HG03520 (cell line): Measurements from ENCODE around the gene WDR81.
"Not testable (repeated sequence)": the region's sequence is repeated elsewhere in the genome, so short reads cannot be mapped to it uniquely, and the experiment has no call there.

ENCODE experiments used
- ATAC-seq: cut with Tn5 transposase; IDR thresholded peaks from one replicate; pipeline ENCODE4 v1.9.1; 2021; ENCODE audit warnings: mild to moderate bottlenecking, moderate library complexity; ENCODE audit not compliant: unreplicated experiment

WDR81 gene

GRCh38 chr17:1730326-1731193 is 6.1 kb downstream of the WDR81 start:
- no peak for ATAC-seq

- ATAC-seq = no peak
Measured at GRCh38 chr17:1731194-1731506, 6.6 kb downstream of the WDR81 start.

- no peak for ATAC-seq
Measured at GRCh38 chr17:1732241-1732832, 7.8 kb downstream of the WDR81 start.

DNA sequence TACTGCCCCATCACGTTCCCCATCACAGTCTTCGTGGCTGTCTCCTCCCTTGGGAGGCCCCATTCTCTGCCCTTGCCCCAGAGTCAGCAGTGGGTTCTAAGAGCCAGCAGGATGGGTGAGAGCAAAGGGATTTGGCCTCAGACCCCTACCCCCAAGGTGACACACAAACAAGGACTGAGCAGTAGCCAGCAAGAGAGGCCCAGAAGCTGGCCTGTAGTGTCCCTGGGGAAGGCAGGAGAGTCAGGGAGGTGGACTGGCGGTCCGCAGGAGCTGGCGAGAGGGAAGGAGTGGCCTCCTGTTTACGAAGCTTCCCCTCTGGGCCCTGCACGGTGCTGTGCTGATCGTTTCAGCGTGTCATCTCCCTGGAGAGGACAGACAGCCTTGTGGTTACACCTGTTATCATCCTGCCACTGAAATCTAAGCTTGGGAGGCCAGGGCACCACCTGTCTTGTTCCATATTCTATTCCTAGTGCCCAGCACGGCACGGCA is 8.4 kb downstream of the WDR81 start:
- no peak for ATAC-seq

DNA sequence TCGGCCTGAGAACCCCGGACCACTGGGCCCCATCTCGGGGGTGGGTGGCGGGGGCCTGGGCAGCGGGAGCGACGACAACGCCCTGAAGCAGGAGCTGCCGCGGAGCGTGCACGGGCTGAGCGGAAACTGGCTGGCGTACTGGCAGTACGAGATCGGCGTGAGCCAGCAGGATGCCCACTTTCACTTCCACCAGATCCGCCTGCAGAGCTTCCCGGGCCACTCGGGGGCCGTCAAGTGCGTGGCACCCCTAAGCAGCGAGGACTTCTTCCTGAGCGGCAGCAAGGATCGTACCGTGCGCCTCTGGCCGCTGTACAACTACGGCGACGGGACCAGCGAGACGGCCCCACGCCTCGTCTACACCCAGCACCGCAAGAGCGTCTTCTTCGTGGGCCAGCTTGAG is 9.3 kb downstream of the WDR81 start:
- no peak for ATAC-seq

- ATAC-seq = no peak
Measured at GRCh38 chr17:1735418-1735817, 10.9 kb downstream of the WDR81 start.

DNA sequence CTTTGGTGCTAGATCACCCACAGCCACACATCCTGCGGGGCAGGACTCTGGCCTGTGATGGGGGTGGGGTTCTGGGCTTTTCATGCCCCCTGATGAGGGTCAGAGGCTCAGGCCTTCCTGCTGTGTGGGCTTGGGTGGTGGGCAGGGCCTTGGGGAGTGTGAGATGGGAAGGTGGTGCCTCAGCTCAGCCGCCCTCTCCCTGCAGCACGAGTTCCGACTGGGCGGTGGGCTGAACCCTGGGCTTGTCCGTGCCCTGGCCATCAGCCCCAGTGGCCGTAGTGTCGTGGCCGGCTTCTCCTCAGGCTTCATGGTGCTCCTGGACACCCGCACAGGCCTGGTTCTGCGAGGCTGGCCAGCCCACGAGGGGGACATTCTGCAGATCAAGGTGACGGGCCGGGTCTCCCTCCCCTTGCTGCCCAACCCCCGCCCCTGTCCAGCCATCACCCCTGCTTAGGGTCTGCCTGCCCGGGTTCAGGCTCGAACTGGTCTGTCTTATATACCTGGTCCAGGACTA is 11.4 kb downstream of the WDR81 start:
- no peak for ATAC-seq

GRCh38 chr17:1736348-1737281 is 12.1 kb downstream of the WDR81 start:
- no peak for ATAC-seq

- no peak for ATAC-seq
Measured at GRCh38 chr17:1737531-1738291, 13.2 kb downstream of the WDR81 start.

GRCh38 chr17:1741899-1742298 is 17.4 kb downstream of the WDR81 start:
- ATAC-seq = not testable (repeated sequence)

- ATAC-seq = no peak
Measured at GRCh38 chr17:1742371-1743087, 18.0 kb downstream of the WDR81 start, which contains the start of gene SERPINF2. Gene SERPINF2, plus strand, starts transcription at chr17:1742871. Its CDS starts 2,125 bp downstream, at chr17:1744996.

- no peak for ATAC-seq
Measured at GRCh38 chr17:1743088-1743439, 18.6 kb downstream of the WDR81 start.

GRCh38 chr17:1744551-1745512 is 20.3 kb downstream of the WDR81 start:
- no peak for ATAC-seq

- no peak for ATAC-seq
Measured at GRCh38 chr17:1745513-1746020, 21.1 kb downstream of the WDR81 start.

GRCh38 chr17:1746975-1747543 is 22.6 kb downstream of the WDR81 start:
- no peak for ATAC-seq

DNA sequence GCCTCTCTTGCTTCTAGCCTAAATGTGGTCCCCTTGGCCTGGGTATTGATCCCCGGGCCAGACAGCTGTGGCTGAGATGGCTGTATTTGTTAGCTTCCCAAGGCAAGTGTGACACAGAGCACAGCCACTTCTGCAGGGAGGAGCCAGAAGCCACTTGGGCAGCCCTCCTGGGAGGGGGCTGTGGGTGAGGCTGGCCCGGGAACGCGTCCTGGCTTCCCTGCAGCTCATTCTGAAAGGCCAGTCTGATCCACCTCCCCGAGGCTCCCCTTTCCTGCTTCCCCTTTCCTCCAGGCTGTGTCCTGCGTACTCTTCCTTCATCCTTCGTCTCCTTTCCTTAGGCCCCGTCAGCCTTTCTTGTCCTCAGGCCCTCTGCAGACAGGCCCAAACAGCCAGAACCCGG is 26.1 kb downstream of the WDR81 start:
- ATAC-seq = no peak

DNA sequence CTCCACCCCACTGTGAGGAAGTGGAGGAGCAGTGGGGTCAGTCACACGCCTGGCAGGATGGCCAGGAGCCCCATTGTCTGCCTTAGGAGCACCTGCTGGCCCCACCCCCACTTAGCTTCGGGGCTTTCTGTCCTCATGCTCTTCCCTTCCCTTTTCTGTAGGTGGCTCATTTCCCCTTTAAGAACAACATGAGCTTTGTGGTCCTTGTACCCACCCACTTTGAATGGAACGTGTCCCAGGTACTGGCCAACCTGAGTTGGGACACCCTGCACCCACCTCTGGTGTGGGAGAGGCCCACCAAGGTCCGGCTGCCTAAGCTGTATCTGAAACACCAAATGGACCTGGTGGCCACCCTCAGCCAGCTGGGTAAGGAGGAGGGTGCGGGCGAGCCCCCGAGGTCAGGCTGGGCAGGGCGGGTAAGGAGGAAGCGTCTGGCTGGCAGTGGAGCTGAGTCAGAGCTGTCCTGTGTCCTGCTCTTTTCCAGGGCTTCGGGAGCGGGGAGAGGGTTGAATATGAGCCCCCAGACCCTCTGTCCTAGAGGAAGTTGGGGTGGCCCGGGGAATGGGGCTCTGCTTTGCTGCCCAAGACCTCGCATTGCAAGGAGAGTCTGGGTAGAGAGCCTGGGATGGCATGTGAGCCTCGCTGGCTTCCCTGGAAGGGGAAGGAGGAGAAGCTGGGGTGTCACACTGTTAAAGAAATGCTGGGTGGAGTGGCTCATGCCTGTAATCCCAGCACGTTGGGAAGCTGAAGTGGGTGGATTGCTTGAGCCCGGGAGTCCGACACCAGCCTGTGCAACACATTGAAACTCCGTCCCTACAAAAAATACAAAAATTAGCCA is 28.1 kb downstream of the WDR81 start:
- ATAC-seq = no peak
